CD4-positive, alpha-beta T cell treated with Interleukin-15 for 1 hour (primary cell): ENCODE data around the gene LRRC47.
"Not testable (repeated sequence)": the region's sequence is repeated elsewhere in the genome, so short reads cannot be mapped to it uniquely, and the experiment has no call there.

Experiments
- DNase-seq: peaks from one replicate; pipeline ENCODE4 v3.0.0-alpha.2; 2020

LRRC47 gene

DNA sequence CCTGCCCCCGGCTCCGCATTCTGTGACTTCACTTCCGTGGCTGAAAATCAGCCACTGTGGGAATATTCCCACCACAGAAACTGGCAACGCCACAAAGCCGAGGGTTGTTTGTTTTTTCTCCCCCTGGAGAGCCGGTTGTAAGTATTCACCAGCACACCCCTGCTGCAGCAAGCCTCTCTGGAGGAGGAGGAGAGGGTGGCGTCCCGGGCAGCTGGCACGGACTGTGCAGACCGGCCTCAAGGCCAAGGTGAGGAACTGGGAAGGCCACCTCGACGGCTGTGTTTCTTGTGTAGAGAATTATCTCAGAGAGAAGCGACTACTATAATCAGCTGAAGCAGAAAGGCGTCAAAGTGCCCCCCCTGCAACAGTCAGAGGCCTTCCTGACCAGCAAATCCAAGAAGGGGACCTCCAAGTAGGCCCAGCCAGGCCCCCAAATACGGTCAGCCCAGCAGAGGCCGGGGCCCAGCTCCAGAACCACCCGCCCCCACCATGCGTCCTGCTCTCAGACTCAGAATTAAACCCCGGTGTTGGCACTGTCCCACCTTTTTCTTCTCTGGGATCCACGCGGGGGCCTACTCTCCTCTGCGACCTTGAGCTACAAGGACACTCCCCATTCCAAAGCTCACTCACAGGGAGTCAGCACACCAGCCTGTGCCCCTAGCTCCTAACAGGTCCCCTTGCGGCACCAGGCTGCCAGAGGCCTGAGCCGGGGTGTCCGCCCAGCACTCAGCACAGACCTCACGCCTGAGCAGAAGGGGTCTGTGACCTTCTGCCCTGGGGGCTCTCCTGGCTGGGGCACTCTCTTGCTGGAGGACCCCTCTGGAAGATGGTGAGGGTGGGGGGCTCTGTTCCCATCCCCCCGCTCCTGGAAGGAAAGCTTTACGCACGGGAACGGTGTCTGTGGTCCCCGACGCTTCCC, 24.9 kb downstream of the LRRC47 start:
- no peak for DNase-seq

GRCh38 chr1:3770047-3770765, 26.1 kb downstream of the LRRC47 start:
- DNase-seq, result no peak

DNA sequence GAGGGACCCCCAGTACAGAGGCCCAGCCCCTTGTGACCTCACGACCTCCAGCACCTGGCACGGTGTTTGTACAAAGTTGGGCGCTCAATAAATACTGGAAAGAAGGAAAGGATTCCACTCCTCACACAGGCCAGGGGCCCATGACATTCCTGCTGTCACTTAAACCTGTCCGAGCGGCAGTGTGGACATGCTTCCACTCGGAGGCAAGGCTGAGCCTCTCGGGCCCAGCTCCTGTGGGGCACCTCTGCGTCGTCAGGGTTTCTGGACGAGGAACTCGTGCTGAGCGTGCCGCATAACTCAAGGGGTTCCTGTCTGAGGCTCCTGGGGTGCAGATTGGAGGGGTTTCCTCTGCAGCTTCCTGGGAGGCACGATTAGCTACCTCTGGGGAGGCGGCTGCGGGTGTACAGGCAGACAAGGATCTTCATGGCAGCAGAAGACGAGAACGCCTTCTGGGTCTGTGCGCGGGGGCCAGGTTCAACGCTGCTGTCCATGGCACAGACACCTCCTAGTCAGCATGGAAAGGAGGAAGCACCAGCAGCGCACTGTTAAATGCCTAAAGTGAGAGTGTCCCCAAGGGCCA, 27.4 kb downstream of the LRRC47 start:
- no peak for DNase-seq

DNA sequence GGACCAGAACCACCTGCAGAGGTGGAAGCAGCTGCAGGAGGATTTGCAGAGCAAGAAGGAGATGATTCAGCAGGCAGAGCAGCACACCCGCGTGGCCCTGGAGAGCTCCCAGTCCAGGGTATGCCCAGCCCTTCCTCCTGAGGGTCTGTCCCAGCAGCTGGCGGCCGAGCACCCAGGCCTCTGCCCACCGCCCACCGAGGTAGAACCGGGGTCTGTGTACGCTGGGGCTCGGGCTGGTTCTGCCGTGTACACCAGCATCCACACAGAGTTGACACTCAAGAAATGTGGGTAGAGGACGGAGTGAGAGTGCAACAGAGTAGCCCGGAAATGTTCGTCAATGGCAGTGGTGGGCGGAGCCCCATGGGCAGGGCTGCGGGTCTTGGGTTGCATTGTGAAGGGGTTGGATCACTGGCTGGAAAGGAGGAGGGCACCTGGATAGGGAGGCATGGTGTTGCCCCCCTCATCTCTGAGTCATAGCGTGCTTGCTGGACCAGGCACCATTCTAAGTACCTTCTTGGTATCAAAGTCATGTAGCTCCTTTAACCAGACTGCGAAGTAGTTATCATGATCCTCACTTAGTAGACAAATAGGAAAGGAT, 28.9 kb downstream of the LRRC47 start:
- no peak for DNase-seq

DNA sequence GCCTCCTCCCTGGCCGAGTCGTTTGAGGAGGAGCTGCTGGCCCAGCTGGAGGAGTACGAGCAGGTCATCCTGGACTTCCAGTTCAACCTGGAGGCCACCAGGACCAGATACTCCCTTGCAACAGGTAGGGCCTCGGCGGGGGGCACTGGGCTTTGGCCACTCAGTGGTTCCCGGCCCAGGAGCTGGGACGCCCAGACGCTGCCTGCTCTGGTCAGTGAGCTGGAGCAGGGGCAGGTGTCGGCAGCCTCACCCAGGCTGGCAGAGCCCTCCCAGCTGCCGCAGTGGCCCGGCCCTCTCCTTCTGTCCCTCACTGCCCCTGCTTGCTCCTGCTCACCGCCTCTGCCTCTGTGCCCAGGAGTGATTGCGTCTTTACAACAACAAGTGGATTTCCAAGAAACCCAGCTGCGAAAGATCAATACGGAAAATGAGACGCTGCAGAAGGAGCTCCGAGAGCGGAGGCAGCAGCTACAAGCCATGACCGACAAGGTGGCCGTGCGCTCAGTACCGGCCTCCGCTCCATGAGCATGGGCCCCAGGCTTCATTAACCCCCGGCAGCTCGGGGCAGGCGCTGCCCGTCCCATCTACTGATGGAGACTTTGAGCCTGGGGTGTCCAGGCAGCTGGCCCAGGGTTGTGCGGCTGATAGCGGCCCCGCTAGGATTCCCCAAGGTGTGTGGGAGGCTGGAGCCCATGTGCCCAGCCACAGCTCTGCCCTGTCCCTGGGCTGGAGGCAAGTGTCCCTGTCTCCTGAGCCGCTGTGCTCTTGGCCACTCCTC, 32.8 kb downstream of the LRRC47 start:
- DNase-seq, result no peak

GRCh38 chr1:3762873-3763228, 33.4 kb downstream of the LRRC47 start:
- DNase-seq, result no peak

DNA sequence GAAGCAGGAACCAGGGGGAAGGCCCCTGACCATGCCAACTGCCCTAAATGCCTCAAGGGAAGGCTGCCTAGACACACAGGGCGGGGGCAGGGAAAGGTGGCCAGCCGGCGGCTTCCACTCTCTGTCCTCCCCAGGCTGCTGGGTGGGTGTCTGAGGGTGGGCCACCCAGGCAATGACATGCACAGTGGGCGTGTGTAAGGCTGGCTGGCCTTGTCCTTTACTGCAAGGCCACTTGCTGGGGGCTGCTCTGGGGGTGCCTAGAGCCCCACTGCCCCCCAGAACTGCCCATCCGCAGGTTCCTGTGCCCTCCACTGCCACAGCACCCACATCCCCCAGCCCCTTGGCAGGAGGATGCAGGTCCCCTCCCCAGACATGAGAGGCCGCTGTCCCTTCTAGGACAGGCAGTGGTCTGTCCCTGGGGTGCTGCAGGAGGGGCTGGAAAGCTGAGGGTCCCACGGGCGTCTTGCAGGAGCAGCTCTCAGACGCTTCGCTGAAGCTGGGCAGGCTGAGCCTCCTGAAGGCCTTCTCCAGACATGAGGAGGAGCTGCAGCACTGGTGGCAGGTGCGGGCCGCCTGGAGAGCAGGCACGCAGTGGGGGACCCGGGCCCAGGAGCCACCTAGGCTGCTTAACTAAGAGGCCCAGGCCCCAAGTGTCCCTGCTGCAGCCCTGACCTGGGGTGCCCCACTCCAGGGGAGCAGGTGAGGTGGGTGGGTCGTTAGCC, 34.0 kb downstream of the LRRC47 start:
- DNase-seq, result no peak

DNA sequence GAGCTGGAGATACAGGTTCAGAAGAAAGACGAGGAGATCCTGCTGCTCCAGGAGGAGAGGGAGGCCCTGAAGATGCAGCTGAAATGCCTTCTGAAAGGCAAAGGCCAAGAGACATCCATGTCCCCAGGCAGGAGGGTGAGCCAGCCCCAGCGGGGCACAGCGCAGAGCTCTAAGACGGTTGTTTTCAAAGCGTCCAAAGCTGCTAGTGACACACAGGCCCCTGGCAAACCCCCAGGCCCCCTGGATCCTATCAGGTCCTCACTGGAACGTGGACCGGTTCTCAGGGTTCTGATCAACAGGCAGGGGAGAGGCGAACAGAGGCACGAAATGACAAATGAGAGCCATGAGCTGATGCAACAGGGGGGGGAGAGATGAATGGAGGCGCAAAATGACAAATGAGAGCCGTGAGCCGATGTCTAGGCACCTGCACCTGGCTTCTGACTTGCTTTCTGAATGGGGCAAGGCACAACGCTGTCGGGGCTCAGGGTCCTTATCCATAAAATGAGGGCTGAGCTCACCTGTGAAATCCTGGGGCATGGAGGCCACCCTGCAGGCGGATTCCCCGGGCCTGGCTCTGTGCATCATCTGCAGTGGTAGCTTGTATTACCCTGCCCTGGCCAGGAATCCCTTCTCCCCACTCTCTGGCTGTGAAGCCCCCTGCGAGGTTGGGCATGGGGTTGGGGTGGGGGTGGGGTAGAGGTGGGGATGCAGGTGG, 34.8 kb downstream of the LRRC47 start:
- DNase-seq, result no peak

GRCh38 chr1:3759796-3760195, 36.5 kb downstream of the LRRC47 start:
- DNase-seq, result no peak

- DNase-seq, result no peak
These were observed 37.1 kb downstream of the LRRC47 start for GRCh38 chr1:3759164-3759563.

GRCh38 chr1:3756394-3756793, 39.9 kb downstream of the LRRC47 start:
- DNase-seq, result no peak

- no peak for DNase-seq
These were observed 42.4 kb downstream of the LRRC47 start for GRCh38 chr1:3753656-3754454.

DNA sequence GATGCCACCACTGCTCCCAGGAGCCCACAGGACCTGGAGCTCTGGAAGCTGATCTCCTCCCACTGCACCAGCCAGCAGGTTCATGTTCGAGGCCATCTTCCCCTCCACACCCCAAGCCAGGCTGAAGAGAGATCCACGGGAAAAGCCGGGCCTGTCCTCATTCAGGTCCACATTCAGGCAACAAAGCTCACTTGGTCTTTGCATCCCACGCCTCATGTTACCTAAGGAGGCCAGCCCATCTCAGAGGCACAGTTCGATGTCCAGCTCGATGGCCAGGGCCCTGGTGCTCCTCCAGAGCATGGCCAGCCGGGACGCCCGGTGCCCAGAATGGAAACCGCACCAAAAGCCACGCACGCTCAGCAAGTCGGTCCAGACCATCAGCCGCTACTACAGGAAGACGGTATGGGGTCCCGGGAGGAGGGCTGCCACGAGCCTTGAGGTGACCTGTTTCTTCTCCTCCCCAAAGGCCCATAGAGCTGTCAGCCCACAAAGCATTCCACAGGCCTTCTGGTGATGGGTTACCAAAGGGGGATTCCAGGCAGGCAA, 43.8 kb downstream of the LRRC47 start, which contains the start of gene CCDC27:
Gene CCDC27 (plus strand): TSS at position 51 of the 546 bp plus-strand sequence. CDS start 32 bp downstream, at position 83.
- no peak for DNase-seq

DNA sequence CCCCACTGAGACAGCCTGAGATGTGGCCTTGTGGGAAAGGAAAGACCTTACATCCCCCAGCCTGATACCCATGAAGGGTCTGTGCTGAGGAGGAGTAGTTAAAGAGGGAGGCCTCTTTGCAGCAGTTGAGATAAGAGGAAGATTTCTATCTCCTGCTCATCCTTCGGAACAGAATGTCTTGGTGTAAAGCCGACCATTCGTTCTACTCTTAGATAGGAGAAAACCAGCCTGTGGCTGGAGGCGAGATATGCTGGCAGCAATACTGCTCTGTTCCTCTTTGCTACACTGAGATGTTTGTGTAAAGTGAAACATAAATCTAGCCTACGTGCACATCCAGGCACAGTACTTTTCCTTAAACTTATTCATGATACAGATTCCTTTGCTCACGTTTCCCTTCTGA, 45.6 kb downstream of the LRRC47 start:
- no peak for DNase-seq

DNA sequence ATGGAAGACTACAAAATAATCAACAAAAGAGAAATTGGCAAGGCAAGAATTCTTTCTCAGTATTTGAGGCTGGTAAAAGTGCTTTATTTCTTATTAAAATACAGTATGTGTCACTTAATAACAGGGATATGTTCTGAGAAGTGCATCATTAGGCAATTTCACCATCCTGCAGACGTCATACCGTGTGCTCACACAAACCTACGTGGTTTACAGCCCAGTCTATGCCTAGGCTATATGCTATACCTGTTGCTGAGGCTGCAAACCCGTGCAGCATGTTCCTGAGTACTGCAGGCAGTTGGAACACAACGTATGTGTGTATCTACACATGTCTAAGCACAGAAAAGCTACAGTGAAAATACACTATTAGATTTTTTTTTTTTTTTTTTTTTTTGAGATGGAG, 46.8 kb downstream of the LRRC47 start:
- DNase-seq, result no peak

GRCh38 chr1:3748316-3748900, 47.9 kb downstream of the LRRC47 start:
- not testable (repeated sequence) for DNase-seq

DNA sequence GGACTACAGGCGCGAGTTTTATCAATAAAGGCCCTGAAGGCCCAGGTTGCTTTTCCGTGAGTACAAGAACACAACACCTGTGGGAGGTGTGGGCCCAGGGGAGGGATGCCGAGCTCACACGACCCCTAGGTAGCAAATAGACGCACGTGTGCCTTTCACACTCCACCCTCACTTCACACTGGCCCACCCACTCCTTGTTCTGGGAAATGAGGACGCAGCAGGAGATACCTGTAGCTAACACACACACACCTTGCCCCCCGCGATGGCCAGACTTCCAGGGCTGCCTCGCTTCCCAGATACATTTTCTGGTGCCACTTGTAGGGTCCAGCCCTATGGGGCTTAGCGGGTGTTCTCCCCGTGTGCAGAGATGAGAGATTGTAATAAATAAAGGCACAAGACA, 48.4 kb downstream of the LRRC47 start:
- DNase-seq, result no peak

GRCh38 chr1:3747522-3747848, 48.8 kb downstream of the LRRC47 start:
- DNase-seq, result no peak

DNA sequence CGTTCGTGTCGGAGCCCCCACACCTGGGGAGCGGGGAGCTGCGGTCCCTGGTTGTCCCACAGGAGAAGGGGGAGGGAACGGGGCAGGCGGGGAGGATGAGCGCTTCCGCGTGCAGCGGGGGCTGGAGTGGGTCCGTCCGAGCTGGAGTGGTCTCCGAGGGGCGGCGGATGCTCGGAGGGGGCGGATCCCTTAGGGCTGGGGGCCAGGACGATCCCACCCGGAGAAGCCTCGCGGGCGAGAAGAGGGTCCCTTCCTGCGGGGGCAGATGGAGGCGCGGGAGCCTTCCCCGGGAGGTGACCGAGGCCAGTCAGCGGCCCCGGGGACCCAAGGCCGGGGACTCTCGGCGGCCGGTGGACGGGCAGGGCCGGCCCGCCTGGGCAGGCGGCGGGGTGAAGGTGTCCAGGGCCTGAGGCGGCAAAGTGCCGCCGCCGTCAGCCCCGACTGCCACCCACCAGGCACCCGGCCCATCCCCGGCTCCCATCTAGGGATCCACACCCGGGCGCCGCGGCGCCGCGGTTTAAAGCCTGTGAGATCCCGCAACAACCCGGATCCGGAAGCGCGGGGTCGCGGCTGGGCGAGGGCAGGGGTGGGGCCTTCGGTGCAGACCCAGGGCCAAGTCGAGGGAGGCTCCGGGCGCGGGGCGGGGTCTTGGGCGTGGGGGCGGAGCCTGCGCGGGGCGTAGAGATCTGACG, 49.3 kb downstream of the LRRC47 start:
- DNase-seq, result peak; percentile 87
